ENCODE measurements around the gene SKP2. TPM values are rescaled to one million over a fixed set of nuclear protein-coding genes. Genes with fewer than 3 reads are reported as not detected.

The SKP2 gene
- 26.0 and 26.7 TPM in 2 replicates for polyA plus RNA-seq
- 27.3 and 34.0 TPM in 2 replicates for polyA minus RNA-seq

DNA sequence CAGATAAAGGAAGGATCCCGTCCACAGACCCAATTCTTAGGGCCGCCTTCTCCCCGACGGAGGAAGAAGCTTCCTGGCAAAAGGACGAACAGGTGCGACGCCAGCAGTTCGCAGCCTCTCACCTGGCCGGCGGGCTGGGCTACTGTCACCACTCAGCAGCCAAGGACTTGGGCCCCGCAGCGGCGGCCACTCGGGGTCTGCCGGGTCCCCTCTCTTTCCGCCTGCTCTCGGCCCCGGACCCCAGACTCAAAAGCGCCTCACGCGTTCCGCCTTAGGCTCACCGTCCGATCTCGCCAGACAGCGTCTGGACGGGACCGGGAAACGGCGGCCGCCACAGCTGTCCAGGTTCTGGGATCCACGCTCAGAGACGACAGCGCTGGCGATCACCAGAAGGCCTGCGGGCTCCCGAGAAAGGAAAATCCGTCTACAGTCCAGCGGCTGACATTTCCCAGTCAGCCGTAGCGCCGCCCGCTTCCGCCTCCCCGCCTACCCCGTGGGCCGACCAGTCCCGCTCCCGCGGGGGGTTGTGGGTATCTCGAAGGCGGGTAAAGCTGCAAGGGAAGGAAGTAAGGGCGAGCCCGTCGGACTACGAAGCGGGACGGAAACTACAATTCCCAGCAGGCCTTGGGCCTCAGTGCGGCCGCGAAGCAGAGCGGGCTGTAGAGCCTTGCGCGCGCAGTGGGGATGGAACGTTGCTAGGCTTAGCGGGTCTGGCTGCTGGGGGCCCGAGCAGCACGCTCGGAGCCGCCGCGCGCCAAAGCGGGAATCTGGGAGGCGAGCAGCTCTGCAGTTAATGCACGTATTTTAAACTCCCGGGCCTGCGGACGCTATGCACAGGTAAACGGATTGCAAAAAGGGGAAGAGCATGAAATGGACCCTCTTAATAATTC, at the start of gene SKP2, which contains the start of gene LMBRD2:
SKP2 (plus strand) TSS at position 678 of the 890 bp plus-strand sequence; CDS start at position 830, 152 bp downstream.
LMBRD2 (minus strand) TSS at position 454 of the 890 bp plus-strand sequence. CDS start 8,538 bp downstream, outside the sequence.
- H3K4me2 ChIP-seq (ENCODE audit: low read length): peak within 1 kb of the TSS; percentile 97
- TF ChIP-seq, protein P1, sequence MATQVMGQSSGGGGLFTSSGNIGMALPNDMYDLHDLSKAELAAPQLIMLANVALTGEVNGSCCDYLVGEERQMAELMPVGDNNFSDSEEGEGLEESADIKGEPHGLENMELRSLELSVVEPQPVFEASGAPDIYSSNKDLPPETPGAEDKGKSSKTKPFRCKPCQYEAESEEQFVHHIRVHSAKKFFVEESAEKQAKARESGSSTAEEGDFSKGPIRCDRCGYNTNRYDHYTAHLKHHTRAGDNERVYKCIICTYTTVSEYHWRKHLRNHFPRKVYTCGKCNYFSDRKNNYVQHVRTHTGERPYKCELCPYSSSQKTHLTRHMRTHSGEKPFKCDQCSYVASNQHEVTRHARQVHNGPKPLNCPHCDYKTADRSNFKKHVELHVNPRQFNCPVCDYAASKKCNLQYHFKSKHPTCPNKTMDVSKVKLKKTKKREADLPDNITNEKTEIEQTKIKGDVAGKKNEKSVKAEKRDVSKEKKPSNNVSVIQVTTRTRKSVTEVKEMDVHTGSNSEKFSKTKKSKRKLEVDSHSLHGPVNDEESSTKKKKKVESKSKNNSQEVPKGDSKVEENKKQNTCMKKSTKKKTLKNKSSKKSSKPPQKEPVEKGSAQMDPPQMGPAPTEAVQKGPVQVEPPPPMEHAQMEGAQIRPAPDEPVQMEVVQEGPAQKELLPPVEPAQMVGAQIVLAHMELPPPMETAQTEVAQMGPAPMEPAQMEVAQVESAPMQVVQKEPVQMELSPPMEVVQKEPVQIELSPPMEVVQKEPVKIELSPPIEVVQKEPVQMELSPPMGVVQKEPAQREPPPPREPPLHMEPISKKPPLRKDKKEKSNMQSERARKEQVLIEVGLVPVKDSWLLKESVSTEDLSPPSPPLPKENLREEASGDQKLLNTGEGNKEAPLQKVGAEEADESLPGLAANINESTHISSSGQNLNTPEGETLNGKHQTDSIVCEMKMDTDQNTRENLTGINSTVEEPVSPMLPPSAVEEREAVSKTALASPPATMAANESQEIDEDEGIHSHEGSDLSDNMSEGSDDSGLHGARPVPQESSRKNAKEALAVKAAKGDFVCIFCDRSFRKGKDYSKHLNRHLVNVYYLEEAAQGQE (IDR thresholded peaks at IDR 0.05; ENCODE audit: borderline replicate concordance): peak; percentile 68
- TF ChIP-seq SMC3 (conservative IDR thresholded peaks at IDR 0.05; ENCODE audit: poor library complexity) (no peak), MXI1 (conservative IDR thresholded peaks at IDR 0.05; ENCODE audit: poor library complexity, severe bottlenecking) (peak; percentile 89), EZH2 (IDR thresholded peaks at IDR 0.05; ENCODE audit: borderline replicate concordance, insufficient read depth, low read length, poor library complexity, severe bottlenecking) (no peak), TAF1 (IDR thresholded peaks at IDR 0.05; ENCODE audit: low read depth) (peak; percentile 10), EP300 (conservative IDR thresholded peaks at IDR 0.05; ENCODE audit: poor library complexity, severe bottlenecking) (peak; percentile 47), RAD21 (conservative IDR thresholded peaks at IDR 0.05) (no peak), POLR2AphosphoS5 (IDR thresholded peaks at IDR 0.05) (peak; percentile 85)
- TF ChIP-seq, protein P2, sequence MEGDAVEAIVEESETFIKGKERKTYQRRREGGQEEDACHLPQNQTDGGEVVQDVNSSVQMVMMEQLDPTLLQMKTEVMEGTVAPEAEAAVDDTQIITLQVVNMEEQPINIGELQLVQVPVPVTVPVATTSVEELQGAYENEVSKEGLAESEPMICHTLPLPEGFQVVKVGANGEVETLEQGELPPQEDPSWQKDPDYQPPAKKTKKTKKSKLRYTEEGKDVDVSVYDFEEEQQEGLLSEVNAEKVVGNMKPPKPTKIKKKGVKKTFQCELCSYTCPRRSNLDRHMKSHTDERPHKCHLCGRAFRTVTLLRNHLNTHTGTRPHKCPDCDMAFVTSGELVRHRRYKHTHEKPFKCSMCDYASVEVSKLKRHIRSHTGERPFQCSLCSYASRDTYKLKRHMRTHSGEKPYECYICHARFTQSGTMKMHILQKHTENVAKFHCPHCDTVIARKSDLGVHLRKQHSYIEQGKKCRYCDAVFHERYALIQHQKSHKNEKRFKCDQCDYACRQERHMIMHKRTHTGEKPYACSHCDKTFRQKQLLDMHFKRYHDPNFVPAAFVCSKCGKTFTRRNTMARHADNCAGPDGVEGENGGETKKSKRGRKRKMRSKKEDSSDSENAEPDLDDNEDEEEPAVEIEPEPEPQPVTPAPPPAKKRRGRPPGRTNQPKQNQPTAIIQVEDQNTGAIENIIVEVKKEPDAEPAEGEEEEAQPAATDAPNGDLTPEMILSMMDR (IDR thresholded peaks at IDR 0.05; ENCODE audit: poor library complexity, severe bottlenecking): peak; percentile 31
- no peaks in the 10 kb centered on the region for H3K27me3 ChIP-seq (ENCODE audit: insufficient read depth, low read depth, low read length)
- H3K9ac ChIP-seq (ENCODE audit: low read length): peak within 1 kb of the TSS; percentile 88
- peaks cover 43% of the 10 kb centered on the region for H3K79me2 ChIP-seq (replicated peaks; ENCODE audit: insufficient read depth, low read length)
- no peaks in the 10 kb centered on the region for H3K9me2 ChIP-seq (ENCODE audit: insufficient read depth, low read length)
- H3K27ac ChIP-seq (ENCODE audit: low read length): peak within 1 kb of the TSS; percentile 89
- H3K36me3 ChIP-seq (ENCODE audit: insufficient read depth, low read length): no peaks in the 10 kb centered on the region
- H3F3A ChIP-seq (ENCODE audit: insufficient read depth, low read length, poor library complexity, severe bottlenecking): no peaks in the 10 kb centered on the region
- H2AFZ ChIP-seq (ENCODE audit: low read depth, low read length): peak within 1 kb of the TSS; percentile 73
- no peaks in the 10 kb centered on the region for H3K9me3 ChIP-seq (ENCODE audit: low read length)
- H4K20me1 ChIP-seq (ENCODE audit: insufficient read depth): no peaks in the 10 kb centered on the region
- H3K4me3 ChIP-seq (ENCODE audit: low read length): peak within 1 kb of the TSS; percentile 76

DNA sequence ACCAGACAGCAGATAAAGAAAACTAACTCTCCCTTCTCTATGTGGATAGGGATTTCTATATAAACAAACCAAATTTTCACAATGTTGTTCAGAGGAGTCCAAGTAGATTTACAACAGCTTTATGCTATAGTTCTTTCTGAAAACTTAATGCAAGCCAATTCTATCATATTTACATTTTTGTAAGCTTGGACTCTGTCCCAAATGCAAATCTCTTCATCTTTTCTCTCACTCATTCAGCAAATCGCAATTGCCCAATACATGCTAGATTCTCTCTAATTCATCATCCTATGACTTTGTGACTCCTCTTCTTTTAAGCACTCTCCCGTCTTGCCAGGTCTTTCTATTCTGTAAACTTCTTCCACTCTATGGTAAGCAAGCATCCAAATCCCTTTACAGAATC, 46.1 kb upstream of the SKP2 start:
- no peaks in the 10 kb centered on the region for H3K9me2 ChIP-seq (ENCODE audit: insufficient read depth, low read length)
- H3K4me2 ChIP-seq (ENCODE audit: low read length): no peak overlapping the region
- no peaks in the 10 kb centered on the region for H3K9me3 ChIP-seq (ENCODE audit: low read length)
- no peak overlapping the region for H3K27ac ChIP-seq (ENCODE audit: low read length)
- no peaks in the 10 kb centered on the region for H4K20me1 ChIP-seq (ENCODE audit: insufficient read depth)
- no peak overlapping the region for H3K4me3 ChIP-seq (ENCODE audit: low read length)
- H3F3A ChIP-seq (ENCODE audit: insufficient read depth, low read length, poor library complexity, severe bottlenecking): no peaks in the 10 kb centered on the region
- H2AFZ ChIP-seq (ENCODE audit: low read depth, low read length): no peak overlapping the region
- H3K79me2 ChIP-seq (replicated peaks; ENCODE audit: insufficient read depth, low read length): no peaks in the 10 kb centered on the region
- no peak overlapping the region for H3K9ac ChIP-seq (ENCODE audit: low read length)
- TF ChIP-seq SMC3 (conservative IDR thresholded peaks at IDR 0.05; ENCODE audit: poor library complexity): no peak
- peaks cover 20% of the 10 kb centered on the region for H3K36me3 ChIP-seq (ENCODE audit: insufficient read depth, low read length)
- no peaks in the 10 kb centered on the region for H3K27me3 ChIP-seq (ENCODE audit: insufficient read depth, low read depth, low read length)

Data from neural cell (in vitro differentiated cells).